GM13977 (cell line): ENCODE results near the gene FAM193A.
"Not testable (repeated sequence)": the region's sequence is repeated elsewhere in the genome, so short reads cannot be mapped to it uniquely, and the experiment has no call there.

Experiments
- DNase-seq: peaks from one replicate; pipeline ENCODE4 v3.0.0; 2012; ENCODE audit warnings: low spot score
- in situ Hi-C: fragments of 300-500 bp; cut with MboI; formaldehyde crosslinking; loops from one replicate; pipeline ENCODE4 v1.12.0; 2022; ENCODE audit warnings: low sequenced_read_pairs, low pct_unique_long_range_greater_than_20kb, mixed read lengths, inconsistent platforms; ENCODE audit not compliant: unreplicated experiment
- TF ChIP-seq, protein P1 (sequence below): IDR thresholded peaks from 2 replicates; pipeline ENCODE4 v1.5.1; 2012; ENCODE audit warnings: mild to moderate bottlenecking, control low read depth; ENCODE audit not compliant: insufficient read depth; ENCODE audit errors: extremely low read depth, missing control alignments

The FAM193A gene

DNA sequence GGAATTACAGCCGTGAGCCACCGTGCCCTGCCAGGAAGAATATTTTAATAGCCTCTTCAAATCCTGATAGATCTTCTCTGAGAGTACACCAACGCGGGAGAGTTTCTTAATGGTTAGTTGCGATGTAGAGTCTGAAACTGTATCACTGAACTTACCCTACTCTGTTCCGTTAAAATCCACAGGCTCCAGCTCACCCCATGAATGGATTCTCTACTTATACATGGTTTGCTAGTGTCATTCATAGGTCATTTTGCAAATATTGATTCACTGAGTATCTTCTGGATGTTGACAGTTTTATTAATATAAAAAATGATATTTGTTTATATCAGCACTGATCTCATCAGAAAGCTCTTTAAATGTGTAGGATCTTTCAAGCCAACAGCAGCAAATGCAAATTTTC is 99.9 kb downstream of the FAM193A start:
- TF ChIP-seq, protein P1, sequence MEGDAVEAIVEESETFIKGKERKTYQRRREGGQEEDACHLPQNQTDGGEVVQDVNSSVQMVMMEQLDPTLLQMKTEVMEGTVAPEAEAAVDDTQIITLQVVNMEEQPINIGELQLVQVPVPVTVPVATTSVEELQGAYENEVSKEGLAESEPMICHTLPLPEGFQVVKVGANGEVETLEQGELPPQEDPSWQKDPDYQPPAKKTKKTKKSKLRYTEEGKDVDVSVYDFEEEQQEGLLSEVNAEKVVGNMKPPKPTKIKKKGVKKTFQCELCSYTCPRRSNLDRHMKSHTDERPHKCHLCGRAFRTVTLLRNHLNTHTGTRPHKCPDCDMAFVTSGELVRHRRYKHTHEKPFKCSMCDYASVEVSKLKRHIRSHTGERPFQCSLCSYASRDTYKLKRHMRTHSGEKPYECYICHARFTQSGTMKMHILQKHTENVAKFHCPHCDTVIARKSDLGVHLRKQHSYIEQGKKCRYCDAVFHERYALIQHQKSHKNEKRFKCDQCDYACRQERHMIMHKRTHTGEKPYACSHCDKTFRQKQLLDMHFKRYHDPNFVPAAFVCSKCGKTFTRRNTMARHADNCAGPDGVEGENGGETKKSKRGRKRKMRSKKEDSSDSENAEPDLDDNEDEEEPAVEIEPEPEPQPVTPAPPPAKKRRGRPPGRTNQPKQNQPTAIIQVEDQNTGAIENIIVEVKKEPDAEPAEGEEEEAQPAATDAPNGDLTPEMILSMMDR, result no peak
- no peak for DNase-seq
- in situ Hi-C loops, result no loop called here

DNA sequence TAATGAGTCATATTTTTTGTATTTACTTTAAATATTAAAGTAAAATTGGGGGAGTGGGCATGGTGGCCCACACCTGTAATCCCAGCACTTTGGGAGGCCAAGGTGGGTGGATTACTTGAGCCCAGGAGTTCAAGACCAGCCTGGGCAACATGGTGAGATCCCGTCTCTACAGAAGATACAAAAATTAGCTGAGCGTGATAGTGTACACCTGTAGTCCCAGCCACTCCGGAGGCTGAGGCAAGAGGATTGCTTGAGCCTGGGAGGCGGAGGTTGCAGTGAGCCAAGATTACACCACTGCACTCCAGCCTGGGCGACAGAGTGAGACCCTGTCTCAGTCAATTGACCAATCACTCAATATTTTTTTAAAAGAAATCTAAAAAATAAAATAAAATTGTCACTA is 100.5 kb downstream of the FAM193A start:
- DNase-seq, in situ Hi-C loops: not testable (repeated sequence)

DNA sequence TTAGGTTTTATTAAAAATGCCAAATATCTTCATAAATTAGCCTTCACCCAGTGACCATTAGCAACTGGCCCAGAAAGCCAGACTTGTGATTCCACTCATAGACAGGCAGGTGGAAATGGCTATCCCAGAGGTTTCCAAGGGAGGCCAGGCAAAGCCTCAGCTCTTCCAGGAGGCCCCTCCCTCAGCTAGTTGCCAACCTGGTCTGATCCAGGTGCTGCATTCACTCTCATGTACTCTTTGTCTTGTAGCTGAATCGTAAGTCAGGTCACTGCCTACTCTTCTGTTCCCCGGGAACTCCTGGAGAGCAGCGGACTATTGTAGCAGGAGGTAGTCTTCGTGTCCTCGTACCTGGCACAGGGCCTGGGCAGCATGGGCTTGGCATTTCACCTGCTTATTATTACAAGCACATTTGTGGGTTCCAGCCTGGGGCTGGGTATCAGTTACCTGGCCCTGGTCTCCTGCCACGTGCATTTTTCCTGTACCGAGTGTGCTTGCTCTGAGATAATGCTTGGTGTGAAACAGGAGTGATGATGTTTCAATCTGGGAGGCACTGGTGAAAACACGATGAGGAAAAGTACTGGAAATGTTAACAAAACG is 101.6 kb downstream of the FAM193A start:
- DNase-seq, result no peak
- in situ Hi-C loops, result no loop called here
- TF ChIP-seq, protein P1, result no peak

DNA sequence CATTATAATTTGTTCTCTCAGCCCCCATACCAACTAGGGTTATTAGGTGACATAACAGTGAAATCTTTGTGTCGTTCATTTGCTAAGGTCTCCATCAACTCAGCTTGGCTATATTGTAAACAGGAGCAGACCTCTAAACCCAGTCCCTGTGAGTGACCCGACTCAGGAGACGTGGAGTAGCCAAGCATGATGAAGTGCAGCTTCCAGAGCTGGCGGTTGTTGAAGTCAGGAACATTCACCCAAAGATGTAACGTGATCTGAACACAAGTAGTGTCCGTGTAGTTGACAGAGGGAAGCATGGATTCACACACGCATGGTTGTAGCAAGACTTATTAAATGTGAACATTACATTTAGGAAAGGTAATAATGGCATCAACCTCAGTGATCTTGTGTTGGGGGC is 102.3 kb downstream of the FAM193A start:
- no peak for DNase-seq
- in situ Hi-C loops, result no loop called here
- TF ChIP-seq, protein P1, result no peak

DNA sequence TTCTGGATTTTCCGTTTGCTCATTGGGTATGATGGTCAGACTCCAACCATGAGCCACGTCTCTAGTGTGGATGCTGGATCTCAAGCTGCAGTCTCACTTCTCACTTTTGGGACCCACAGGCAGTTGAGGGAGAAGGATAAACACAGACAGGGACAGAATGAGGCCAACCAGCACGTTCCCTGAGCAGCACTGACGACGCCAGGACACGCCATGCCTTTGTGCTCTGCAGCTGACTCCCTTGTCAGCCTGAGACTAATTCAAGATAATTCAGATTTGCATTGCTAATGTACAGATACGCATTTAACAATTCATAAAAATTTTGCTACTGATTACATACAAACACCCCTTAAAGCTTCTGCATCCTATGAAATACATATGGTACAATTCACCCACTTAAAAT is 106.5 kb downstream of the FAM193A start:
- in situ Hi-C loops, result no loop called here
- DNase-seq, result no peak
- TF ChIP-seq, protein P1, result no peak

DNA sequence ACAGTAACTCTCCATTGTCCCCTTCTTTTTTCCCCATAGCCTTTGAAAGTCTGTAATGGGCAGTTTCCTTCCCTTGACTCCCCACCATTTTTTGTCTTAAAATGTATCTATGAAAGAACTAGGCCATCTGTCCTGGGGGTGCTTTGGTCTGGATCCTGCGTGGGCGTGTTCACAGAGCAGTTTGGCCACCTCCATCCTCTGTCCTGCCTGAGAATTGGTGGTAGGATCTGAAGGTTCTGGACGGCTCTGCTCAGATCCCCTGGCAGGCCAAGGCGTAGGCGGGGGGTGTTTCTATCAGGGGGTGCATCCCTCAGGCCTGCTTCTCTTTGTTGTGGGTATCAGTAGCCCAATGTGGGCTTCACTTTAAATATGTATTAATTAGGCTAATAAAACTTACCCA is 107.1 kb downstream of the FAM193A start:
- no peak for DNase-seq
- in situ Hi-C loops, result no loop called here
- TF ChIP-seq, protein P1, result no peak

DNA sequence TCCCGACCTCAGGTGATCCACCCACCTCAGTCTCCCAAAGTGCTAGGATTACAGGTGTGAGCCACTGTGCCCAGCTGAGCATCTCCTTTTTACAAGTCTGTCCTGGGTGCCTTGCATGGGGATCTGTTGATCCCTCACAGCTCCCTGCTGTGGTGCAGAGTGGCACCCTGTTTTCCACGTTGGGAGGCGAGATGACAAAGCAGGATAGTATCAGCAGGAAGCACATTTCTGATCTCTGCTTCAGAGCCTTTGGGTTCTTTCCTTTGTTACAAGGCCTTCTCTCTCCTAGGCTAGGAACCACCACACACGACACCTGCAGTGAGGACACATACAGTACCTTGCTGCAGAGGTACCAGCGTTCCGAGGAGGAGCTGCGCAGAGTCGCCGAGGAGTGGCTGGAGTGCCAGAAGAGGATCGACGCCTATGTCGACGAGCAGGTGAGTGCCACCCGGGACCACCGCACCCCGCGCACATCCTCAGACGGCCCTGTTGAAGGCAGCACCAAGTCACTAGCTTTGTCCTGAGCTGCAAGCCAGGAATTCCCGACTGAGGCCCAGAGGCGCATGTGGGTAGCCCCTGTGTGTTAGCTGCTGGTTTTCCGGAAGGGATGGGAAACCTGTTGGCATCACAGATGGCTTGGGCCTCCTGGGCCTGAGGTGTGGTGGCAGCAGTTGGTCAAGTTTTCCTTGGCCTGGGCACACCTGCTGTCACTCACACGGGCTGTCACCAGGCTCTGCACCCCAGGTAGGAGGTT is 110.1 kb downstream of the FAM193A start:
- DNase-seq, result no peak
- in situ Hi-C loops, result no loop called here
- TF ChIP-seq, protein P1, result no peak
